ENCODE data around the gene HAO1.

HAO1 gene

GRCh38 chr20:7974785-7975435 is 34.7 kb upstream of the HAO1 start:
- Histone ChIP-seq H3K4me1 (ENCODE audit: low read depth, poor library complexity, severe bottlenecking) (no peaks in the 10 kb centered on the region), H3K27me3 (ENCODE audit: insufficient read depth, low read depth) (no peaks in the 10 kb centered on the region), H2AFZ (ENCODE audit: low read depth) (no peak overlapping the region), H3K9ac (no peak overlapping the region), H4K20me1 (ENCODE audit: insufficient read depth) (no peaks in the 10 kb centered on the region), H3K36me3 (ENCODE audit: insufficient read depth) (no peaks in the 10 kb centered on the region), H3K79me2 (ENCODE audit: insufficient read depth, low read depth) (no peaks in the 10 kb centered on the region), H3K4me3 (IDR thresholded peaks at IDR 0.05; ENCODE audit: insufficient read depth, low read depth, low read length) (no peak overlapping the region), H3K4me2 (no peak overlapping the region), H3K27ac (no peak overlapping the region)
- no peak for TF ChIP-seq CTCF (conservative IDR thresholded peaks at IDR 0.05; ENCODE audit: low read depth, low read length)

GRCh38 chr20:7971536-7972280 is 31.4 kb upstream of the HAO1 start:
- Histone ChIP-seq H3K9ac (no peak overlapping the region), H3K4me3 (IDR thresholded peaks at IDR 0.05; ENCODE audit: insufficient read depth, low read depth, low read length) (no peak overlapping the region), H3K79me2 (ENCODE audit: insufficient read depth, low read depth) (no peaks in the 10 kb centered on the region), H3K36me3 (ENCODE audit: insufficient read depth) (no peaks in the 10 kb centered on the region), H3K27me3 (ENCODE audit: insufficient read depth, low read depth) (no peaks in the 10 kb centered on the region), H3K27ac (no peak overlapping the region), H2AFZ (ENCODE audit: low read depth) (no peak overlapping the region), H4K20me1 (ENCODE audit: insufficient read depth) (no peaks in the 10 kb centered on the region), H3K4me2 (no peak overlapping the region), H3K4me1 (ENCODE audit: low read depth, poor library complexity, severe bottlenecking) (no peaks in the 10 kb centered on the region)
- TF ChIP-seq CTCF (conservative IDR thresholded peaks at IDR 0.05; ENCODE audit: low read depth, low read length), result no peak

GRCh38 chr20:7967199-7967844 is 27.1 kb upstream of the HAO1 start:
- Histone ChIP-seq H3K27me3 (ENCODE audit: insufficient read depth, low read depth) (no peaks in the 10 kb centered on the region), H3K4me3 (IDR thresholded peaks at IDR 0.05; ENCODE audit: insufficient read depth, low read depth, low read length) (no peak overlapping the region), H3K4me1 (ENCODE audit: low read depth, poor library complexity, severe bottlenecking) (no peaks in the 10 kb centered on the region), H3K79me2 (ENCODE audit: insufficient read depth, low read depth) (no peaks in the 10 kb centered on the region), H3K27ac (no peak overlapping the region), H3K4me2 (no peak overlapping the region), H3K36me3 (ENCODE audit: insufficient read depth) (no peaks in the 10 kb centered on the region), H4K20me1 (ENCODE audit: insufficient read depth) (no peaks in the 10 kb centered on the region), H2AFZ (ENCODE audit: low read depth) (no peak overlapping the region), H3K9ac (no peak overlapping the region)
- TF ChIP-seq CTCF (conservative IDR thresholded peaks at IDR 0.05; ENCODE audit: low read depth, low read length), result no peak

GRCh38 chr20:7966176-7966575 is 25.9 kb upstream of the HAO1 start:
- H3K4me3 ChIP-seq (IDR thresholded peaks at IDR 0.05; ENCODE audit: insufficient read depth, low read depth, low read length), result no peak overlapping the region
- H3K4me1 ChIP-seq (ENCODE audit: low read depth, poor library complexity, severe bottlenecking), result no peaks in the 10 kb centered on the region
- H3K4me2 ChIP-seq, result no peak overlapping the region
- no peaks in the 10 kb centered on the region for H3K79me2 ChIP-seq (ENCODE audit: insufficient read depth, low read depth)
- TF ChIP-seq CTCF (conservative IDR thresholded peaks at IDR 0.05; ENCODE audit: low read depth, low read length), result no peak
- H3K36me3 ChIP-seq (ENCODE audit: insufficient read depth), result no peaks in the 10 kb centered on the region
- no peak overlapping the region for H3K9ac ChIP-seq
- H2AFZ ChIP-seq (ENCODE audit: low read depth), result no peak overlapping the region
- H3K27ac ChIP-seq, result no peak overlapping the region
- H4K20me1 ChIP-seq (ENCODE audit: insufficient read depth), result no peaks in the 10 kb centered on the region
- H3K27me3 ChIP-seq (ENCODE audit: insufficient read depth, low read depth), result no peaks in the 10 kb centered on the region
